Activated naive CD8-positive, alpha-beta T cell treated with anti-CD3 and anti-CD28 coated beads, Interleukin-2, amount 10 ng/mL, durations not matched to agents 7 days and 5 days (primary cell): ENCODE results near the gene SFRP2. TPM values are rescaled to one million over a fixed set of nuclear protein-coding genes. Genes with fewer than 3 reads are reported as not detected.
A peak's percentile ranks its signal among the peaks of the same experiment; 100 is the strongest.

ENCODE experiments used
- ATAC-seq: fragments of 150-1000 bp; cut with Tn5 transposase; one replicate; pipeline ENCODE4 v1.10.0; 2021; ENCODE audit warnings: low read depth, moderate library complexity
- POLR2A ChIA-PET: fragments of 350-600 bp; sonication (Branson Sonifier 250); formaldehyde crosslinking; loops from one replicate; lab custom pipeline; 2021; ENCODE audit warnings: antibody characterized with exemption; lab: Charles Lee
- DNase-seq: peaks from one replicate; pipeline ENCODE4 v3.0.0; 2021
- H3K27ac Mint-ChIP-seq: one replicate; pipeline ENCODE4 v1.8.0; 2022; ENCODE audit warnings: mild to moderate bottlenecking, mixed read lengths
- H3K27me3 Mint-ChIP-seq: one replicate; pipeline ENCODE4 v1.8.0; 2022; ENCODE audit warnings: mild to moderate bottlenecking, moderate library complexity, mixed read lengths
- H3K36me3 Mint-ChIP-seq: one replicate; pipeline ENCODE4 v1.8.0; 2021; ENCODE audit warnings: mild to moderate bottlenecking, mixed read lengths
- H3K4me1 Mint-ChIP-seq: one replicate; pipeline ENCODE4 v1.8.0; 2021; ENCODE audit warnings: mixed read lengths
- H3K4me3 Mint-ChIP-seq: one replicate; pipeline ENCODE4 v1.8.0; 2022; ENCODE audit warnings: mild to moderate bottlenecking, moderate library complexity, mixed read lengths
- H3K9me3 Mint-ChIP-seq: one replicate; pipeline ENCODE4 v1.8.0; 2021; ENCODE audit warnings: mixed read lengths
- total RNA-seq, 2 experiments: library from RNA; stranded (reverse); gene quantifications; one replicate each; pipeline ENCODE4 v1.2.3, GENCODE V29; 2021

Gene SFRP2
- total RNA-seq, 2 experiments from 2014 or later: not detected

GRCh38 chr4:153777421-153777820, 11.5 kb downstream of the SFRP2 start:
- H3K27me3 Mint-ChIP-seq: peaks cover 44% of the 10 kb centered on the region
- peaks cover 2% of the 10 kb centered on the region for H3K9me3 Mint-ChIP-seq
- ATAC-seq (no peak), DNase-seq (no peak)
- POLR2A ChIA-PET: no interaction called here
- no peaks in the 10 kb centered on the region for H3K4me1 Mint-ChIP-seq
- H3K36me3 Mint-ChIP-seq: no peaks in the 10 kb centered on the region
- no peak overlapping the region for H3K27ac Mint-ChIP-seq
- H3K4me3 Mint-ChIP-seq: no peak overlapping the region

- Mint-ChIP-seq H3K9me3 (peaks cover 2% of the 10 kb centered on the region), H3K4me3 (no peak overlapping the region), H3K27me3 (peaks cover 39% of the 10 kb centered on the region), H3K4me1 (no peaks in the 10 kb centered on the region), H3K36me3 (no peaks in the 10 kb centered on the region), H3K27ac (no peak overlapping the region)
- POLR2A ChIA-PET: no interaction called here
- DNase-seq: no peak
- no peak for ATAC-seq
Measured at GRCh38 chr4:153776601-153777000, 12.3 kb downstream of the SFRP2 start.

- H3K9me3 Mint-ChIP-seq: peaks cover under 1% of the 10 kb centered on the region
- no peaks in the 10 kb centered on the region for H3K36me3 Mint-ChIP-seq
- no peak overlapping the region for H3K27ac Mint-ChIP-seq
- DNase-seq: no peak
- no peak for ATAC-seq
- POLR2A ChIA-PET: no interaction called here
- no peak overlapping the region for H3K4me3 Mint-ChIP-seq
- H3K27me3 Mint-ChIP-seq: peaks cover 37% of the 10 kb centered on the region
- no peaks in the 10 kb centered on the region for H3K4me1 Mint-ChIP-seq
Measured at GRCh38 chr4:153773236-153773690, 15.6 kb downstream of the SFRP2 start.

GRCh38 chr4:153771046-153771445, 17.8 kb downstream of the SFRP2 start:
- ATAC-seq (no peak), DNase-seq (no peak)
- H3K4me3 Mint-ChIP-seq: no peak overlapping the region
- POLR2A ChIA-PET: no interaction called here
- H3K27ac Mint-ChIP-seq: no peak overlapping the region
- H3K27me3 Mint-ChIP-seq: peaks cover 31% of the 10 kb centered on the region
- H3K9me3 Mint-ChIP-seq: no peaks in the 10 kb centered on the region
- no peaks in the 10 kb centered on the region for H3K4me1 Mint-ChIP-seq
- H3K36me3 Mint-ChIP-seq: no peaks in the 10 kb centered on the region

GRCh38 chr4:153766758-153767157, 22.1 kb downstream of the SFRP2 start:
- Mint-ChIP-seq H3K4me3 (no peak overlapping the region), H3K27me3 (peaks cover 29% of the 10 kb centered on the region), H3K4me1 (peaks cover 4% of the 10 kb centered on the region), H3K9me3 (peaks cover 3% of the 10 kb centered on the region), H3K36me3 (no peaks in the 10 kb centered on the region), H3K27ac (no peak overlapping the region)
- POLR2A ChIA-PET: no interaction called here
- ATAC-seq (no peak), DNase-seq (no peak)

- Mint-ChIP-seq H3K27ac (no peak overlapping the region), H3K9me3 (peaks cover 3% of the 10 kb centered on the region), H3K27me3 (peaks cover 31% of the 10 kb centered on the region), H3K4me1 (peaks cover 4% of the 10 kb centered on the region), H3K36me3 (no peaks in the 10 kb centered on the region), H3K4me3 (no peak overlapping the region)
- no peak for DNase-seq
- POLR2A ChIA-PET: no interaction called here
- ATAC-seq: no peak
Measured at GRCh38 chr4:153765894-153766293, 23.0 kb downstream of the SFRP2 start.

- no peak for DNase-seq
- no peak overlapping the region for H3K27ac Mint-ChIP-seq
- peaks cover 4% of the 10 kb centered on the region for H3K4me1 Mint-ChIP-seq
- H3K4me3 Mint-ChIP-seq: no peak overlapping the region
- H3K36me3 Mint-ChIP-seq: no peaks in the 10 kb centered on the region
- POLR2A ChIA-PET: no interaction called here
- H3K27me3 Mint-ChIP-seq: peaks cover 27% of the 10 kb centered on the region
- no peak for ATAC-seq
- peaks cover 3% of the 10 kb centered on the region for H3K9me3 Mint-ChIP-seq
Measured at GRCh38 chr4:153764601-153765368, 24.1 kb downstream of the SFRP2 start.

GRCh38 chr4:153763404-153763803, 25.5 kb downstream of the SFRP2 start:
- DNase-seq: no peak
- H3K9me3 Mint-ChIP-seq: peaks cover 3% of the 10 kb centered on the region
- peaks cover 5% of the 10 kb centered on the region for H3K4me1 Mint-ChIP-seq
- POLR2A ChIA-PET: no interaction called here
- peaks cover 36% of the 10 kb centered on the region for H3K27me3 Mint-ChIP-seq
- H3K4me3 Mint-ChIP-seq: no peak overlapping the region
- no peak overlapping the region for H3K27ac Mint-ChIP-seq
- no peaks in the 10 kb centered on the region for H3K36me3 Mint-ChIP-seq
- no peak for ATAC-seq

- H3K27me3 Mint-ChIP-seq: peaks cover 50% of the 10 kb centered on the region
- peak; percentile 46 for DNase-seq
- H3K4me3 Mint-ChIP-seq: peak within 1 kb of the TSS; percentile 33
- H3K36me3 Mint-ChIP-seq: no peaks in the 10 kb centered on the region
- peaks cover 3% of the 10 kb centered on the region for H3K9me3 Mint-ChIP-seq
- H3K4me1 Mint-ChIP-seq: peaks cover 5% of the 10 kb centered on the region
- ATAC-seq: peak; percentile 41
- POLR2A ChIA-PET: no interaction called here
- no peak within 1 kb of the TSS for H3K27ac Mint-ChIP-seq
Measured at GRCh38 chr4:153759407-153760316, 29.2 kb downstream of the SFRP2 start, which contains the start of gene RNF175. Gene RNF175 (minus strand): TSS chr4:153760024. CDS start chr4:153759862, 162 bp downstream.

GRCh38 chr4:153758688-153759406, 30.0 kb downstream of the SFRP2 start:
- Mint-ChIP-seq H3K36me3 (no peaks in the 10 kb centered on the region), H3K4me3 (peak overlapping the region; percentile 20), H3K9me3 (peaks cover 3% of the 10 kb centered on the region), H3K4me1 (peaks cover 5% of the 10 kb centered on the region), H3K27me3 (peaks cover 50% of the 10 kb centered on the region), H3K27ac (no peak overlapping the region)
- DNase-seq (no peak), ATAC-seq (no peak)
- POLR2A ChIA-PET: no interaction called here

- no peak overlapping the region for H3K27ac Mint-ChIP-seq
- peaks cover 46% of the 10 kb centered on the region for H3K27me3 Mint-ChIP-seq
- no peak for ATAC-seq
- DNase-seq: no peak
- H3K9me3 Mint-ChIP-seq: peaks cover 2% of the 10 kb centered on the region
- H3K4me3 Mint-ChIP-seq: no peak overlapping the region
- POLR2A ChIA-PET: no interaction called here
- H3K36me3 Mint-ChIP-seq: no peaks in the 10 kb centered on the region
- H3K4me1 Mint-ChIP-seq: peaks cover 1% of the 10 kb centered on the region
Measured at GRCh38 chr4:153758136-153758535, 30.7 kb downstream of the SFRP2 start.

GRCh38 chr4:153757407-153757806, 31.5 kb downstream of the SFRP2 start:
- POLR2A ChIA-PET: no interaction called here

GRCh38 chr4:153755186-153755585, 33.7 kb downstream of the SFRP2 start:
- Mint-ChIP-seq H3K27me3 (peaks cover 23% of the 10 kb centered on the region), H3K27ac (no peak overlapping the region)

More at GRCh38 chr4:153757407-153757806, 31.5 kb downstream of the SFRP2 start:
- H3K27me3 Mint-ChIP-seq: peaks cover 42% of the 10 kb centered on the region
- no peak for DNase-seq
- no peak overlapping the region for H3K27ac Mint-ChIP-seq
- peaks cover 1% of the 10 kb centered on the region for H3K4me1 Mint-ChIP-seq
- no peak overlapping the region for H3K4me3 Mint-ChIP-seq
- no peaks in the 10 kb centered on the region for H3K9me3 Mint-ChIP-seq
- H3K36me3 Mint-ChIP-seq: no peaks in the 10 kb centered on the region
- no peak for ATAC-seq

More at GRCh38 chr4:153755186-153755585, 33.7 kb downstream of the SFRP2 start:
- no peaks in the 10 kb centered on the region for H3K36me3 Mint-ChIP-seq
- POLR2A ChIA-PET: no interaction called here
- no peaks in the 10 kb centered on the region for H3K9me3 Mint-ChIP-seq
- no peak for ATAC-seq
- peaks cover 1% of the 10 kb centered on the region for H3K4me1 Mint-ChIP-seq
- no peak overlapping the region for H3K4me3 Mint-ChIP-seq
- DNase-seq: no peak
